HG03064 (cell line): ENCODE results near the gene RFX8.
"Not testable (repeated sequence)": the region's sequence is repeated elsewhere in the genome, so short reads cannot be mapped to it uniquely, and the experiment has no call there.

Source experiments
- ATAC-seq: cut with Tn5 transposase; IDR thresholded peaks from one replicate; pipeline ENCODE4 v1.9.1; 2021; ENCODE audit warnings: low read depth; ENCODE audit not compliant: unreplicated experiment

RFX8 gene

DNA sequence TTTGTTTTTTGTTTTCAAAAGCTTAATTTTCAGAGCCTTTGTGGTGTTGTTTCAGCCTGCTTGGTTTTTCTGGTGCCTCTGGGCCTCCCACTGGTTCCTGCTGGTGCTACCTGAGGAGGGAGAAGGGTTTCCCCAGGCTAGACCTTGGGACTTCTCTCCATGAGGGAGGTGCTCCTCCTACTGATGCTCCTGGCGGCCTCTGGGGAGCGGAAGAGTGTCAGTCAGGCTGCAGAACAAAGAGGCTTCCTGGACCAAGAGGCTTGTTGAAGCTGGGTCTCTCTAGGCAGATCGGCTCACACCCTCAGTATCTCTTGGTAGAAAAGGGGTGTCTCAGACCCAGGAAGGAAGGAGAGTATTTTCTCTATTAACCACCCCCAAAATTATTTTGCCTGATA lies 32.2 kb downstream of the RFX8 start:
- ATAC-seq = no peak

GRCh38 chr2:101442042-101442666 lies 32.8 kb downstream of the RFX8 start:
- ATAC-seq = no peak

- no peak for ATAC-seq
These were observed 34.7 kb downstream of the RFX8 start for GRCh38 chr2:101440127-101440738.

DNA sequence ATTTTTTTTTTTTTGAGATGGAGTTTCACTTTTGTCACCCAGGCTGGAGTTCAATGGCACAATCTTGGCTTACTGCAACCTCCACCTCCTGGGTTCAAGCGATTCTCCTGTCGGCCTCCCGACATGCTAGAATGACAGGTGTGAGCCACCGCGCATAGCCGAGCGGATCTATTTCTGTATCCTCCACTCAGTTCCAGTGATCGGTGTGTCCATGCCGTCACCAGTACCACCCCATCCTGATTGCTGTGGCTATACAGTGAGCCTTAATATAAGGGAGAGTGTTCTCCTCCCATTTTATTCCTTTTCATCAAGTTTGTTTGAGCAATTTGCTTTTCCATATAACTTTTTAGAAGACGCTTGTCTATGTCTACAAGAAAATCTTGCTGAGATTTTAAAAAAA lies 35.2 kb downstream of the RFX8 start:
- ATAC-seq = no peak

DNA sequence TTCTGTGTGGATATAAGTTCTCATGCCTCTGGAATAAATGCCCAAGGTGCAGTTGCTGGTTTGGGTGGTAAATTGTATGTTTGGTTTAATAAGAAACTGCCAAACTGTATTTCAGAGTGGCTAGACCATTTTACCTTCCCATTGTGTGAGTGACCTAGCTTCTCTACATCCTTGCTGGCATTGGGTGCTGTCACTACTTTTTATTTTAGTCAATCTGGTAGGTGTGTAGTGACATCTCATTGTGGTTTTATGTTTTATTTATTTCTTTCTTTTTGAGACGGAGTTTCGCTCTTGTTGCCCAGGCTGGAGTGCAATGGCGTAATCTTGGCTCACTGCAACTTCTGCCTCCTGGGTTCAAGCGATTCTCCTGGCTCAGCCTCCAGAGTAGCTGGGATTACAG lies 36.4 kb downstream of the RFX8 start:
- ATAC-seq = not testable (repeated sequence)

- no peak for ATAC-seq
These were observed 39.7 kb downstream of the RFX8 start for GRCh38 chr2:101435001-101435862.

GRCh38 chr2:101433465-101433864 lies 41.4 kb downstream of the RFX8 start:
- no peak for ATAC-seq

DNA sequence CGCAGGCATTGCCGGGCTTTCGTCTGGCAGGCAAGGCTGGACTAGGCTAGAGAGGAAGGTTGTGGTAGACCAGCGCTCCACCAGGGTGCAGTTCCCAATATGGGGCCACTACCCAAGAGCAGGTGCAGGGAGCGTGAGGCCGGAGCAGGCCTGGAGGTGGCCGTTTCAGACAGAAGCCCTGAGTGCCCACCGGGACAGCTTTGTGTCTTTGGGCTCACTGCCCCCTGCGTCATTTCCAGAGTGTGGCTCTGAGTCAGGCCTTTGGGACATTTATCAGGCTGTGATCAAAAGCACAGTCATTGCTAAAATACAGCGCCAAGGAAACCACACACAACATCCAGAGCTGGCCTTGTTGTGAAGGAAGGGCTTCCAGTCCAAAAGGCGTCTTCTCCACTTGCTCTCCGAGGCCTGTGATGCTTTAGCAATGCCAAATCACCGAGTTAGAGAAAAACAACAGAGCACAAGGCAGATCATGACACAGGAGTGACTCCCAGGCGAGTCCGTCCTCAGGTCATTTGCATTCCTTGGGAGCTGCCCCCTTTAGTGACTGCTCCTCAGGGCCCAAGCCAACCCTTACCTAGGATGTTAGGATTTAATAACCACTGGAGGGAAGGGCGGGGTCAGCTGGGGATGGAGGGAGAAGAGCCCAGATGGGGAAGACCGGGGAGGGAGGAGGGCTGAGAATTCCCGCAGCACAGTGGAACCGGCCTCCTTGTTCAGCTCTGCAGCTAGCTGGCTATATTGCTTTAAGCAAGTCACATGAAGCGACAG lies 42.3 kb downstream of the RFX8 start:
- ATAC-seq = no peak

DNA sequence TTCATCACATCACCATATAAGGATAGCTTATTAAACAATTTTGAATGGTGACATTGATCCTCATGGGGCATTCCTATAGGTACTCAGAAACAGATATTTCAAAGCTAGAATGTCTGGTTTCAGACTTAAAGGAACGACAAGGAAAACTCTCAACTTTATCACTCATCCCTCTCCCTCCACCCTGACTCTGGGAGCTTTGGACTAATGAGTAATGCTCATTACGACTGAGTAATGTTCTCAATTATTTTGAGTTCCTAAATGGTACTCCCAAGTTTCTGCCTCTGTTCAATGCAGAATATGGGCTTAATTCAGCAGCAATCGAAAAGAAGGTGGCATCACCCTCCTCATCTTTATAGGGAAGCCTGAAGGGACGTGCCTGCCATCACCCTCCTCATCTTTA lies 43.4 kb downstream of the RFX8 start:
- ATAC-seq = no peak

DNA sequence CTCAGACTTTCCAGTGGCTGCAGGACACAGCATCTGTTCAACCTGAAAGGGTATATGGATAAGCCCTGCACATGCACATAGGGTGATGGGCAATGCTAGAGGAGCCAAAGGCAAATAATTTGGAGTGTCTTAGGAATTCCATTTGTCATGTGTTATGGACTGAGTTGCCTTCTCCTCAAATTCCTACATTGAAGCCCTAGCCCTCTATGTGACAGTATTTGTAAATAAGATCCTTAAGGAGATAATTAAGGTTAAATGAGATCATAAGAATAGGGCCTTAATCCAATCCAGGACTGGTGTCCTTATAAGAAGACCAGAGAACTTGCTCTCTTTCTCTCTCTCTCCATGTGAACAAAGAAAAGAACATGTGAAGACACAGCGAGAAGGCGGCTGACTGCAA lies 44.8 kb downstream of the RFX8 start:
- no peak for ATAC-seq

GRCh38 chr2:101429453-101429852 lies 45.5 kb downstream of the RFX8 start:
- no peak for ATAC-seq

DNA sequence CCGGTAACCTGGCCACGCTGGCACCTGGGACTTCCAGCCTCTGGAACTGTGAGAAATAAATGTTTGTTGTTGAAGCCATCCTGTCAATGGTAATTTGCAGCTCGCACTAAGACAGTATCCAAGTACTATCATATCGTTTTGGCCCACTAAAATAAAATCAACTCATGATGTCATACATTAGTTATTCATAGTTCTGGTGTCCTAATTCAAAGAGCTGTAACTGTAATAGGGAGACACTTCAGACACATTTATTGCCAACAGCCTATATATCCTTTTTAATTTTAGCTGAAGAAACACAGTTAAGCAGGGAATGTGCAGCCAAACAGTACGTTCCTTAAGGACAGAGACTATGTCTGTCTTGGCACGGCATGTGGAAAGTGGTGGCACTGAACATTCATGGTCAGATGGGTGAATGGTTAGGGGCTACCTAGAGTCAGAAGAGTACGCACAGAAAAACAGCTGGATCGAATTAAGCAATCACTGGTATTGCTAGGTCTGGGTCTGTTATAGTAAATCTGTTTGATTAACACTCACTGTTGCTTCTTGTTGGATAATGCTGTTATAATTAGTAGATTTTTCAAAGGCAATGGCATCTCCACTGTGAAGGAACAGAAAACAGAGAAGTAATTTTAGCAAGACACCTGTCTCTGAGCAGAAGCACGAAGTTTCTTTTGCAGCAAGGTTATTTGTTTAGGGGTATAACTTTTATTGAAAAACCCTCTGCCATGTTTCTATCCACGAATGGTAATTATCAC lies 46.3 kb downstream of the RFX8 start:
- no peak for ATAC-seq

- no peak for ATAC-seq
These were observed 47.2 kb downstream of the RFX8 start for GRCh38 chr2:101427743-101428142.

GRCh38 chr2:101427240-101427639 lies 47.7 kb downstream of the RFX8 start:
- ATAC-seq = no peak

DNA sequence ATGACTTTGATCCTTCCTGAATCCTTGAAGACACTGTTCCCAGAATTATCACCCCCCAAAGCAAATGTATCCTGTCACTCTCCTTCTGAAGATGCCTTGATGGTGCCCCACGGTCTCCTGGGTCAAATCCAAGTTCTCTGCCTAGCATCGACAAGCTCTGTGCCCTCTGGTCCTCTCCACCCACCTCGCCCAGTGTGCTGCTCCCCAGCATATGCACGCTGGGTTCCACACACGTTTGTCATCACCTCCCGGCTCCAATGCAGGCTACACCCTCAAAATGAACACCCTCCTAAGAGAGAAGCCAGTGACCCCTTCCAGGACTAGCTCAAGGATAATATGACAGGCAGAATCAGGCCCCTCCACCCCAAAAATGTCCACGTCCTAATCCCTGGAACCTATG lies 48.1 kb downstream of the RFX8 start:
- no peak for ATAC-seq

DNA sequence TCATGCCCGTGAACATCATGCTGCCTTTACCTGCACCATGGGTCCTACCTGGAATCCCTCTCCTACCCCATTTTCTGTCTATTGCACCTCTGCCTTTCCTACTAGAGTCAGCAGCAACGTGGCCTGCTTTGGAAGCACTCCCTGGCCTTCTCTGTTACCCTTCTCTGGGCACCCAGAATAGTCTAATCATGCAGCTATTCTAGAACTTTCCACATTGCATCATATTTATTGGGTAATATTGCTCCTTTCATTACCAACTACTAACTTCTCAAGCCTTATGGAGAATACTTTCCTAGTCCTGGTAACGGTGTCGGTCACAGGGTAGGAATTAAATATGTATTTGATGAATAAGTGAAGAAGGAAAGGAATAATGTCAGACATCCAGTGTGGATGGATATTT lies 54.3 kb downstream of the RFX8 start:
- no peak for ATAC-seq

- no peak for ATAC-seq
These were observed 55.7 kb downstream of the RFX8 start for GRCh38 chr2:101419096-101419663.

GRCh38 chr2:101418460-101419095 lies 56.3 kb downstream of the RFX8 start:
- no peak for ATAC-seq

- ATAC-seq = no peak
These were observed 58.3 kb downstream of the RFX8 start for GRCh38 chr2:101416609-101417008.

DNA sequence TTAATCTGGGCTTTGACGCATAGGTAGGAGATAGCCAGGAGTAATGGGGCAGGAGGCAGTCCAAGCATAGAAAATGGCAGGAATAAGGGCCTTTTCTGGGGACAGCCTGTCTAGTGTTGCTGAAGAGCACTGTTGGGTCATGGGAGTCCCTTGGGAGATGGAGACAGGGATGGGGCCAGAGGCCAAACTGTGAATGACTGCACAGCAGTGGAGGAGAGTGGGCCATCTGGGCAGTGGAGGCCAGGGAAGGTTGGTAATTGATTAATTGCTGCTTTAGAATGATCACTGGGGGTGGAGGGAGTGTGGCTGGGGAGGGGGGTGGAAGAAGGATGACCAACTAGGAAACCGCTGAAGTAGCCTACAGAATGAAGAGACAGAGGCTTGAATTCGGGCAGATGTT lies 59.0 kb downstream of the RFX8 start:
- ATAC-seq = no peak
